Subcutaneous abdominal adipose tissue (tissue), 5 donors: ENCODE results near the gene AR.
A peak's percentile ranks its signal among the peaks of the same experiment; 100 is the strongest.

Experiments
- H3K27ac ChIP-seq: one replicate; pipeline ENCODE4 v1.7.0; 2013; ENCODE audit warnings: low read depth, mild to moderate bottlenecking, inconsistent platforms, low read length, moderate library complexity
- H3K27me3 ChIP-seq, 5 donors: one replicate each; pipeline ENCODE4 v1.7.0; 2013; ENCODE audit warnings: low read length in 5 of 5, inconsistent platforms in 1 of 5; ENCODE audit not compliant: control insufficient read depth in 5 of 5, insufficient read depth in 4 of 5
- H3K36me3 ChIP-seq, 5 donors: one replicate each; pipeline ENCODE4 v1.7.0; 2013; ENCODE audit warnings: low read length in 5 of 5; ENCODE audit not compliant: control insufficient read depth in 5 of 5, insufficient read depth in 5 of 5
- H3K4me1 ChIP-seq, 5 donors: one replicate each; pipeline ENCODE4 v1.7.0; 2013; ENCODE audit warnings: low read length in 5 of 5, mild to moderate bottlenecking in 3 of 5, moderate library complexity in 1 of 5; ENCODE audit not compliant: control insufficient read depth in 5 of 5, insufficient read depth in 5 of 5
- H3K4me3 ChIP-seq, 5 donors: one replicate each; pipeline ENCODE4 v1.7.0; 2013; ENCODE audit warnings: low read length in 5 of 5, low read depth in 1 of 5
- H3K9ac ChIP-seq, 5 donors: one replicate each; pipeline ENCODE4 v1.7.0; 2013; ENCODE audit warnings: low read length in 5 of 5, mild to moderate bottlenecking in 4 of 5, moderate library complexity in 3 of 5
- H3K9me3 ChIP-seq, 5 donors: one replicate each; pipeline ENCODE4 v1.7.0; 2013; ENCODE audit warnings: low read length in 5 of 5; ENCODE audit not compliant: control insufficient read depth in 5 of 5
- donor health status: healthy.
- donor health status: healthy.
- donor health status: healthy.
- donor health status: healthy.
- donor health status: healthy.

AR gene

GRCh38 chrX:67543818-67544217 lies at the start of gene AR:
TSS of gene AR (plus strand) at chrX:67544021. CDS start at chrX:67545147, 1,126 bp downstream.
- peaks cover 0 to 10% (median 0%) of the 10 kb centered on the region in 5 donors for H3K9me3 ChIP-seq
- H3K27ac ChIP-seq, result peak within 1 kb of the TSS; percentile 29
- H3K27me3 ChIP-seq, result peaks cover 0 to 22% (median 11%) of the 10 kb centered on the region in 5 donors
- no peaks in the 10 kb centered on the region for H3K36me3 ChIP-seq
- peak within 1 kb of the TSS; percentile 62 to 80 (median 69) for H3K4me3 ChIP-seq
- H3K4me1 ChIP-seq, result peaks cover 0 to 27% (median 12%) of the 10 kb centered on the region in 5 donors
- H3K9ac ChIP-seq, result peak within 1 kb of the TSS in 2 of 5 donors; percentile 51 to 59

DNA sequence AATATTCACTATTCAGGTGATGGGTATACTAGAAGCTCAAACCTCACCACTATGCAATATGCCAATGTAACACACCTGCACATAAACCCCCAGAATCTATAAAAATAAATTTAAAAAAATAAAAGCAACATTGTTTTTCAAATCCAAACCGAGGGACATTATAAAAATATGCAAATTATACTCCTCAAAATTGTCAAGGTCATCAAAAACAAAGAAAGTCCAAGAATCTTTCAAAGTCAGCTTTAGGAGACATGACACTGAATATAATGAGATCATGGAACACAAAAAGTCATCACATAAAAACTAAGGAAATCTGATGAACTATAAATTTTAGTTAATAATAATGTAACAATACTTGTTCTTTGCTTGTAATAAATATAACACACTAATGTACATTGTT lies 43.2 kb upstream of the AR start:
- H3K27ac ChIP-seq, result no peak overlapping the region
- no peaks in the 10 kb centered on the region for H3K4me1 ChIP-seq
- H3K36me3 ChIP-seq, result no peaks in the 10 kb centered on the region
- no peaks in the 10 kb centered on the region for H3K27me3 ChIP-seq
- H3K9me3 ChIP-seq, result peaks cover 0 to 6% (median 4%) of the 10 kb centered on the region in 5 donors
- no peak overlapping the region for H3K4me3 ChIP-seq
- H3K9ac ChIP-seq, result no peak overlapping the region

GRCh38 chrX:67503004-67503403 lies 40.8 kb upstream of the AR start:
- Histone ChIP-seq H3K36me3 (no peaks in the 10 kb centered on the region), H3K27me3 (no peaks in the 10 kb centered on the region), H3K9me3 (peaks cover 0 to 10% (median 5%) of the 10 kb centered on the region in 5 donors), H3K4me3 (no peak overlapping the region), H3K9ac (no peak overlapping the region), H3K4me1 (no peaks in the 10 kb centered on the region), H3K27ac (no peak overlapping the region)

DNA sequence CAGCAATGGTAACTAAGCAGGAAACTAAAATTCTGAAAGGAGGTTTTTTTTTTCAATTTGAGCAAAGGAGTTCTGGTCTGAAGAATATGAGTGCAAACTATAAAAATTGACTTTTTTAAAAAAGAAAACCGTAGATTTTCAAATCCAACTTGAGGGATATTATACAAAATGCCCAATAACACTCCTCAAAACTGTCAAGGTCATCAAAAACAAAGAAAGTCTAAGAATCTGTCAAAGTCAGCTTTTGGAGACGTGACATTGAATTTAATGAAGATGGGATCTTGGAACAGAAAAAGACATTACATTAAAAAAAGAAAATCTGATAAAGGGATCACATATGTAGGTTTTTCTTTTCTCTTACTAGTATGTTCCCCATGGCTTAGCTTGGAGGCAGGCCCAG lies 40.4 kb upstream of the AR start:
- H3K27me3 ChIP-seq, result no peaks in the 10 kb centered on the region
- H3K4me1 ChIP-seq, result no peaks in the 10 kb centered on the region
- H3K27ac ChIP-seq, result no peak overlapping the region
- H3K36me3 ChIP-seq, result no peaks in the 10 kb centered on the region
- H3K4me3 ChIP-seq, result no peak overlapping the region
- peaks cover 0 to 10% (median 5%) of the 10 kb centered on the region in 5 donors for H3K9me3 ChIP-seq
- no peak overlapping the region for H3K9ac ChIP-seq

DNA sequence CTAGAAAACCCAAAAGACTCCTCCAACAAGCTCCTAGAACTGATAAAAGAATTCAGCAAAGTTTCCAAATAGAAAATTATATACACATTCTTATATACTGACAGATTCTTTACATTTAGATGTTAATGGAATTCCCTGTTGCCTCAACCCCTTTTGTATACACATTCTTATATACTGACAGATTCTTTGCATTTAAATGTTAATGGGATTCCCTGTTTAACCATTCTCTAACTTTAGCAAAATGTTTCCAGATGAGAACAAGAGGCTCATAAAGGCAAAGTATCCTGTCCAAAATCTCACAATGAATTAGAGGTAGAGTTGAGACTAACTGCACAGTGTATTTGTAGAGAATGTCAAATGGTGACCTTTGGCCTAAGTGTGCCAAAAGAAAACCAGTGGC lies 23.1 kb upstream of the AR start:
- Histone ChIP-seq H3K4me1 (peaks cover 0 to 3% (median 0%) of the 10 kb centered on the region in 5 donors), H3K27me3 (peaks cover 0 to 10% (median 2%) of the 10 kb centered on the region in 5 donors), H3K9ac (no peak overlapping the region), H3K27ac (no peak overlapping the region), H3K36me3 (no peaks in the 10 kb centered on the region), H3K4me3 (no peak overlapping the region), H3K9me3 (peaks cover 0 to 13% (median 9%) of the 10 kb centered on the region in 5 donors)

DNA sequence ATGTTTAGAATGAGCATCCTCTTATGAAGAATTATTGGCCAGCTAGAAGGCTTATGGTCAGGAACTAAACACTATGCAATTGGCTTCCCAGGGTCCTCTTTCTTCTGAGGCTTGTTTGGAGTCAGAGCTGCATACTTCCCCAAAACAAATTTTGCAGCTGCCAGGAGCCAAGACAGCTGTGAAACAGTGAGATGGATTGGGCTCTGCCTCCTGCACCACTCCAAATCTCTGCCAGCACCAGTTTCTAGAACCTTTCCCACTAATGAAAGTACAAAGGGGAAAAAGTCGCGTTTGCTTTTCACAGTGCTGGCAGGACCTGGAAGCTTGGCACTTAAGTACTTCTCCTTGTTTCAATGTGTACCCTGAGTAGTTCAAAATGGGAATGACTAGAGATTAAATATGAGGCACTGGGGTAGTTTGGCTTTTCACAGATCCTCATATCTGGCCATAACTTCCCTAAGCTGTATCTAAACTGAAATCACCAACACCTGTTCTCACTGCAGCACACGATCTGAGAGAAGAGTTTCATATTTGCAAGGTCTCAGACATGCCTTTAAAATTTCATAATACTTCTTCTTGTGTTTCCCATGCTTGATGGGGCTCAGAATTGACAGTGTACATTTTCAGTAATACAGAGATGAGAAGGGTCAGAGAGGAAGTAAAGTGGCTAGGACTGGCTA lies 20.7 kb upstream of the AR start:
- Histone ChIP-seq H3K27me3 (peaks cover 0 to 10% (median 2%) of the 10 kb centered on the region in 5 donors), H3K9ac (no peak overlapping the region), H3K27ac (no peak overlapping the region), H3K9me3 (peaks cover 0 to 11% (median 8%) of the 10 kb centered on the region in 5 donors), H3K36me3 (no peaks in the 10 kb centered on the region), H3K4me1 (peaks cover 0 to 3% (median 0%) of the 10 kb centered on the region in 5 donors), H3K4me3 (no peak overlapping the region)

- H3K36me3 ChIP-seq, result no peaks in the 10 kb centered on the region
- H3K4me1 ChIP-seq, result peaks cover 0 to 3% (median 0%) of the 10 kb centered on the region in 5 donors
- H3K27ac ChIP-seq, result no peak overlapping the region
- H3K9me3 ChIP-seq, result peaks cover 0 to 5% (median 2%) of the 10 kb centered on the region in 5 donors
- no peak overlapping the region for H3K4me3 ChIP-seq
- H3K9ac ChIP-seq, result no peak overlapping the region
- peaks cover 0 to 10% (median 4%) of the 10 kb centered on the region in 5 donors for H3K27me3 ChIP-seq
These were observed 19.9 kb upstream of the AR start for GRCh38 chrX:67523932-67524331.

DNA sequence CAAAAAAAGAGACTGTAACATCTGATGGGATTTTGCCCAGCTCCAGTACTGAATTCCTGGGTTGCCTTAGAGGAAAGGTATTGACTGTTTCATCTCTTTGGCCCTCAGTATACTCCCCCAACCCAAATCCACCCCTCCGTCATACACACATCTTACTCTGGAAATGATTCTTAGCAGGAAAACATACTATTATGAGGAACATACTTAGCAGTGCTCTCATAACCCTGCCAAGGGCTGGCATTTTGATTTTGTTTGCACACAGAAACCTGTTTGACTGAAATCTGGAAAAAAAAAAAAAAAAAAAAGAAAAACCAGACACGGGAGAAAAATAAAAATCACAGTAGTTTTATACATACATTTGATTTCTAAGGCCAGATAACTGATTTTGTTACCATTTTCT lies 19.4 kb upstream of the AR start:
- Histone ChIP-seq H3K27me3 (peaks cover 0 to 10% (median 4%) of the 10 kb centered on the region in 5 donors), H3K36me3 (no peaks in the 10 kb centered on the region), H3K9me3 (no peaks in the 10 kb centered on the region), H3K27ac (no peak overlapping the region), H3K4me1 (peaks cover 0 to 3% (median 0%) of the 10 kb centered on the region in 5 donors), H3K4me3 (no peak overlapping the region), H3K9ac (no peak overlapping the region)

- Histone ChIP-seq H3K4me3 (no peak overlapping the region), H3K9ac (no peak overlapping the region), H3K27me3 (peaks cover 0 to 10% (median 4%) of the 10 kb centered on the region in 5 donors), H3K36me3 (no peaks in the 10 kb centered on the region), H3K9me3 (no peaks in the 10 kb centered on the region), H3K4me1 (peaks cover 0 to 3% (median 0%) of the 10 kb centered on the region in 5 donors), H3K27ac (no peak overlapping the region)
These were observed 18.7 kb upstream of the AR start for GRCh38 chrX:67524950-67525691.

DNA sequence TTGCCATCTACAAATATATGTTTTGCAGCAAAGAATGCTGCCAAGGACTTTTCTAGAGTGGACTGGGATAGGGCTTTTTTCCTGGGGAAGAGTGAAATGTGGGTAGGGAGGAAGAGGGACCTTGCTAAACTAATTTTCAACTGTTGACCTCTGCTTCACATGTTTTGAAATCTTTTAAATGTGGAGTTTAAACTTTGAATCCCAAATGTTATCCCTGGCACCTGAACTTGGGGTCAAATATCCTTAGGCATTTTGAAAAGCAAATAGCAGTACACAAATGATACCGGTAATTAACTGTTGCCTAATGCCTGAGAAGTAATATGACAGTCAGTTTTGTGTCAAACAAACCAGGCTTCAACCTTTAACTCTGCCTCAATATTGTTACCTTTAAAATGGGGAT lies 7.3 kb upstream of the AR start:
- no peaks in the 10 kb centered on the region for H3K4me1 ChIP-seq
- peaks cover 0 to 10% (median 0%) of the 10 kb centered on the region in 5 donors for H3K9me3 ChIP-seq
- no peak overlapping the region for H3K27ac ChIP-seq
- H3K36me3 ChIP-seq, result no peaks in the 10 kb centered on the region
- no peak overlapping the region for H3K9ac ChIP-seq
- H3K27me3 ChIP-seq, result peaks cover 0 to 2% (median 0%) of the 10 kb centered on the region in 5 donors
- no peak overlapping the region for H3K4me3 ChIP-seq
